Keratinocyte (primary cell): ENCODE results near the gene EHMT1. TPM values are rescaled to one million over a fixed set of nuclear protein-coding genes. Genes with fewer than 3 reads are reported as not detected.
A peak's percentile ranks its signal among the peaks of the same experiment; 100 is the strongest.

Experiments
- DNase-seq: peaks from one replicate; pipeline ENCODE4 v3.0.0-alpha.2; 2011; ENCODE audit warnings: low read depth, missing footprints, low spot score
- FAIRE-seq: peaks from 2 replicates; lab custom pipeline; 2011; peaks lifted over from hg19 to GRCh38; lab: Jason Lieb, UNC
- H2AFZ ChIP-seq: 2 replicates; pipeline ENCODE4 v1.6.0; 2012; ENCODE audit warnings: low read length, control low read depth, inconsistent platforms; ENCODE audit not compliant: control insufficient read depth
- H3K27ac ChIP-seq: 2 replicates; pipeline ENCODE4 v1.5.1; 2011; ENCODE audit warnings: low read length; ENCODE audit not compliant: control insufficient read depth, insufficient read depth
- H3K27me3 ChIP-seq: 3 replicates; pipeline ENCODE4 v1.6.0; 2011; ENCODE audit warnings: low read length; ENCODE audit not compliant: control insufficient read depth, insufficient read depth; ENCODE audit errors: extremely low read depth
- H3K36me3 ChIP-seq, 2 experiments: 2 replicates in 1 of 2; 3 replicates in 1 of 2; pipeline ENCODE4 v1.5.1; 2011; ENCODE audit warnings: low read length in 2 of 2, mild to moderate bottlenecking in 1 of 2; ENCODE audit not compliant: control insufficient read depth in 2 of 2, insufficient read depth in 2 of 2; ENCODE audit errors: extremely low read depth in 1 of 2
- H3K4me1 ChIP-seq: 3 replicates; pipeline ENCODE4 v1.5.1; 2011; ENCODE audit warnings: low read length; ENCODE audit not compliant: control insufficient read depth, insufficient read depth; ENCODE audit errors: extremely low read depth
- H3K4me2 ChIP-seq: 3 replicates; pipeline ENCODE4 v1.6.0; 2011; ENCODE audit warnings: low read depth, low read length; ENCODE audit not compliant: control insufficient read depth, insufficient read depth; ENCODE audit errors: extremely low read depth
- H3K4me3 ChIP-seq, 3 experiments: fragments of 200-600 bp in 1 of 3; sonication (generic) in 1 of 3; 2 replicates in 2 of 3; 3 replicates in 1 of 3; pipeline ENCODE4 v1.5.1; 2011 to 2016; ENCODE audit warnings: low read length in 3 of 3, mild to moderate bottlenecking in 3 of 3, control low read depth in 2 of 3, inconsistent platforms in 1 of 3, low read depth in 1 of 3, mixed read lengths in 1 of 3, mixed run types in 1 of 3, moderate library complexity in 1 of 3; ENCODE audit not compliant: control insufficient read depth in 2 of 3, insufficient read depth in 2 of 3; ENCODE audit errors: extremely low read depth in 1 of 3
- H3K79me2 ChIP-seq: 2 replicates; pipeline ENCODE4 v1.6.0; 2012; ENCODE audit warnings: low read length; ENCODE audit not compliant: control insufficient read depth, insufficient read depth
- H3K9ac ChIP-seq: 3 replicates; pipeline ENCODE4 v1.6.0; 2011; ENCODE audit warnings: low read length; ENCODE audit not compliant: control insufficient read depth, insufficient read depth; ENCODE audit errors: extremely low read depth
- H3K9me1 ChIP-seq: 3 replicates; pipeline ENCODE4 v1.6.0; 2011; ENCODE audit warnings: low read length; ENCODE audit not compliant: control insufficient read depth, insufficient read depth; ENCODE audit errors: extremely low read depth
- H3K9me3 ChIP-seq: 2 replicates; pipeline ENCODE4 v1.5.1; 2012; ENCODE audit warnings: low read depth, low read length; ENCODE audit not compliant: control insufficient read depth
- H4K20me1 ChIP-seq: 3 replicates; pipeline ENCODE4 v1.6.0; 2011; ENCODE audit warnings: low read length; ENCODE audit not compliant: control insufficient read depth, insufficient read depth; ENCODE audit errors: extremely low read depth
- EZH2 ChIP-seq: IDR thresholded peaks from one replicate; pipeline ENCODE4 v1.6.1; 2012; ENCODE audit warnings: inconsistent platforms, mild to moderate bottlenecking, low read length, moderate library complexity
- dilution Hi-C: fragments of 300-500 bp; cut with MboI; formaldehyde crosslinking; loops from one replicate; pipeline ENCODE4 v1.7.0; 2020; ENCODE audit warnings: low sequenced_read_pairs; ENCODE audit not compliant: extremely low pct_ligation_motif_present
- polyA plus RNA-seq, 5 experiments: library from polyadenylated mRNA; depleted of rRNA in 3 of 5; stranded (reverse) in 3 of 5; stranded (forward) in 1 of 5; unstranded in 1 of 5; fragments of >200 nt; gene quantifications; 1 replicate in 1 of 5; 2 replicates in 3 of 5; 3 replicates in 1 of 5; pipeline versions ENCODE4 v1.2.1 to v1.2.3, GENCODE V29; 2011 to 2012; ENCODE audit warnings: missing spikeins in 2 of 5, low read depth in 1 of 5, low replicate concordance in 1 of 5
- TF ChIP-seq, protein P1 (sequence below), 3 experiments: IDR thresholded peaks in 1 of 3; conservative IDR thresholded peaks in 1 of 3; optimal IDR thresholded peaks in 1 of 3; 2 replicates in 2 of 3; 3 replicates in 1 of 3; pipeline versions ENCODE3 to v1.5.1; 2011; ENCODE audit warnings: low read length in 3 of 3, mild to moderate bottlenecking in 3 of 3, moderate library complexity in 2 of 3, control low read depth in 1 of 3, inconsistent platforms in 1 of 3; ENCODE audit not compliant: insufficient read depth in 2 of 3; ENCODE audit errors: extremely low read depth in 1 of 3

Gene EHMT1
- polyA plus RNA-seq, 1 donor (not counting 4 experiments of a cell fraction or from before 2014, with no cell fraction given) = 25.9 TPM

DNA sequence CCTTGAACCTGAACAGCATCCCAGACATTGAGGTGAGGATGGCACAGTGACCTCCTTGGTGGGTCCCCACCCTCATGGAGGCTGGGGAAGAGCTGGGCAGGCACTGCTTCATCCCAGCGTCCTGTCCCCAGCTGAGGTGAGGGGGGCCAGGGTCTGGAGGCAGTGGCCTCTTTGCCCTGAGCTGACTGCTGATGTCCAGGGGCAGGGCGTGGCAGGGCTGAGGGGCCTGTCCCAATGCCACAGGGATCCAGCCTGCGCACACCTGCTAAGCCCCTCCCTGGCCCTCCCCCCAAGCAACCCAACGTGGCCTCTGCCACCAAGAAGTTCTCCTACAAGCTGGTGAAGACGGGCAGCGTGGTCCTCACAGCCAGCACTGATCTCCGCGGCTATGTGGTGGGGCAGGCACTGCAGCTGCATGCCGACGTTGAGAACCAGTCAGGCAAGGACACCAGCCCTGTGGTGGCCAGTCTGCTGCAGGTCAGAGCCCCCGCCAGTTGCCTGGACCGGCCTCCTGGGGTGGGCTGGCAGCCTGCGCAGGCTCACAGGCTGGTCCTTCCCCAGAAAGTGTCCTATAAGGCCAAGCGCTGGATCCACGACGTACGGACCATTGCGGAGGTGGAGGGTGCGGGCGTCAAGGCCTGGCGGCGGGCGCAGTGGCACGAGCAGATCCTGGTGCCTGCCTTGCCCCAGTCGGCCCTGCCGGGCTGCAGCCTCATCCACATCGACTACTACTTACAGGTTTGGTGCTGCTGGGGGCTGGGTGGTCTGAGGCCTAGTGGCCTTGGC lies 4.9 kb upstream of the EHMT1 start:
- Histone ChIP-seq H3K27me3 (no peaks in the 10 kb centered on the region), H3K79me2 (peaks cover 64% of the 10 kb centered on the region), H3K4me3 (no peak overlapping the region), H3K4me1 (peaks cover 44% of the 10 kb centered on the region), H3K4me2 (peak overlapping the region; percentile 99), H3K9ac (no peak overlapping the region), H3K36me3 (peaks cover 12 to 27% of the 10 kb centered on the region in 2 experiments), H4K20me1 (no peaks in the 10 kb centered on the region), H3K9me1 (no peaks in the 10 kb centered on the region), H3K9me3 (no peaks in the 10 kb centered on the region), H3K27ac (peak overlapping the region; percentile 100), H2AFZ (no peak overlapping the region)
- DNase-seq (no peak), FAIRE-seq (no peak)
- TF ChIP-seq EZH2 = no peak
- TF ChIP-seq, protein P1, sequence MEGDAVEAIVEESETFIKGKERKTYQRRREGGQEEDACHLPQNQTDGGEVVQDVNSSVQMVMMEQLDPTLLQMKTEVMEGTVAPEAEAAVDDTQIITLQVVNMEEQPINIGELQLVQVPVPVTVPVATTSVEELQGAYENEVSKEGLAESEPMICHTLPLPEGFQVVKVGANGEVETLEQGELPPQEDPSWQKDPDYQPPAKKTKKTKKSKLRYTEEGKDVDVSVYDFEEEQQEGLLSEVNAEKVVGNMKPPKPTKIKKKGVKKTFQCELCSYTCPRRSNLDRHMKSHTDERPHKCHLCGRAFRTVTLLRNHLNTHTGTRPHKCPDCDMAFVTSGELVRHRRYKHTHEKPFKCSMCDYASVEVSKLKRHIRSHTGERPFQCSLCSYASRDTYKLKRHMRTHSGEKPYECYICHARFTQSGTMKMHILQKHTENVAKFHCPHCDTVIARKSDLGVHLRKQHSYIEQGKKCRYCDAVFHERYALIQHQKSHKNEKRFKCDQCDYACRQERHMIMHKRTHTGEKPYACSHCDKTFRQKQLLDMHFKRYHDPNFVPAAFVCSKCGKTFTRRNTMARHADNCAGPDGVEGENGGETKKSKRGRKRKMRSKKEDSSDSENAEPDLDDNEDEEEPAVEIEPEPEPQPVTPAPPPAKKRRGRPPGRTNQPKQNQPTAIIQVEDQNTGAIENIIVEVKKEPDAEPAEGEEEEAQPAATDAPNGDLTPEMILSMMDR (optimal IDR thresholded peaks at IDR 0.05 in 1 of 3, IDR thresholded peaks at IDR 0.05 in 1 of 3, conservative IDR thresholded peaks at IDR 0.05 in 1 of 3; ENCODE audit: extremely low read depth in 1 of 3, insufficient read depth in 2 of 3, low read length in 3 of 3) = no peak
- dilution Hi-C loops = no loop called here

DNA sequence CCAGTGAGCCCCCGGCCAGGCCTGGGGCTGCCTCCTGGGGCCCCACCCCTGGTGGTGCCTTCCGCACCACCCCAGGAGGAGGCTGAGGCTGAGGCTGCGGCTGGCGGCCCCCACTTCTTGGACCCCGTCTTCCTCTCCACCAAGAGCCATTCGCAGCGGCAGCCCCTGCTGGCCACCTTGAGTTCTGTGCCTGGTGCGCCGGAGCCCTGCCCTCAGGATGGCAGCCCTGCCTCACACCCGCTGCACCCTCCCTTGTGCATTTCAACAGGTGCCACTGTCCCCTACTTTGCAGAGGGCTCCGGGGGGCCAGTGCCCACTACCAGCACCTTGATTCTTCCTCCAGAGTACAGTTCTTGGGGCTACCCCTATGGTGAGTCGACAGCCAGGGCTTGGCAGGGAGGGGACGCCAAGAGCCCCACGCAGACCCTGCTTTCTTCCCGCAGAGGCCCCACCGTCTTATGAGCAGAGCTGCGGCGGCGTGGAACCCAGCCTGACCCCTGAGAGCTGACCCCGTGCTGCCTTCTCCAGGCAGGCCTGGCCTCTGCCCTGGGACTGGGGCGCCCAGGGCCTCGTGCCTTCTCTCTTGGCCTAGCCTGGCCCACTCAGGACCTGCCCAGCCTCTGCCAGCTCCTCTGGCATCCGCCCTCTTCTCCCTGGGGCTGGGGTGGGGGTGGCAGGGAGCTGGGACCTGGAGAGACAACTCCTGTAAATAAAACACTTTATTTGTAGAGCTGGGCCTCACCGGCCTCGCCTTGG lies 4.0 kb upstream of the EHMT1 start:
- no peak overlapping the region for H3K27ac ChIP-seq
- no peak for DNase-seq
- no peaks in the 10 kb centered on the region for H3K27me3 ChIP-seq
- no peaks in the 10 kb centered on the region for H3K9me1 ChIP-seq
- H3K4me2 ChIP-seq = no peak overlapping the region
- no peak for FAIRE-seq
- H3K36me3 ChIP-seq = peaks cover 12 to 22% of the 10 kb centered on the region in 2 experiments
- H3K79me2 ChIP-seq = peaks cover 62% of the 10 kb centered on the region
- no peak overlapping the region for H3K4me3 ChIP-seq
- dilution Hi-C loops = no loop called here
- H4K20me1 ChIP-seq = peaks cover 2% of the 10 kb centered on the region
- no peaks in the 10 kb centered on the region for H3K9me3 ChIP-seq
- TF ChIP-seq EZH2 = no peak
- TF ChIP-seq, protein P1 (optimal IDR thresholded peaks at IDR 0.05 in 1 of 3, IDR thresholded peaks at IDR 0.05 in 1 of 3, conservative IDR thresholded peaks at IDR 0.05 in 1 of 3; ENCODE audit: extremely low read depth in 1 of 3, insufficient read depth in 2 of 3, low read length in 3 of 3) = peak in 1 of 3 experiments; percentile 20
- no peak overlapping the region for H2AFZ ChIP-seq
- peaks cover 47% of the 10 kb centered on the region for H3K4me1 ChIP-seq
- H3K9ac ChIP-seq = peak overlapping the region; percentile 22
